Measurements from ENCODE around the gene NODAL. TPM values are rescaled to one million over a fixed set of nuclear protein-coding genes. Genes with fewer than 3 reads are reported as not detected.
A peak's percentile ranks its signal among the peaks of the same experiment; 100 is the strongest.

The NODAL gene
- total RNA-seq, 4 donors from 2014 or later: not detected

DNA sequence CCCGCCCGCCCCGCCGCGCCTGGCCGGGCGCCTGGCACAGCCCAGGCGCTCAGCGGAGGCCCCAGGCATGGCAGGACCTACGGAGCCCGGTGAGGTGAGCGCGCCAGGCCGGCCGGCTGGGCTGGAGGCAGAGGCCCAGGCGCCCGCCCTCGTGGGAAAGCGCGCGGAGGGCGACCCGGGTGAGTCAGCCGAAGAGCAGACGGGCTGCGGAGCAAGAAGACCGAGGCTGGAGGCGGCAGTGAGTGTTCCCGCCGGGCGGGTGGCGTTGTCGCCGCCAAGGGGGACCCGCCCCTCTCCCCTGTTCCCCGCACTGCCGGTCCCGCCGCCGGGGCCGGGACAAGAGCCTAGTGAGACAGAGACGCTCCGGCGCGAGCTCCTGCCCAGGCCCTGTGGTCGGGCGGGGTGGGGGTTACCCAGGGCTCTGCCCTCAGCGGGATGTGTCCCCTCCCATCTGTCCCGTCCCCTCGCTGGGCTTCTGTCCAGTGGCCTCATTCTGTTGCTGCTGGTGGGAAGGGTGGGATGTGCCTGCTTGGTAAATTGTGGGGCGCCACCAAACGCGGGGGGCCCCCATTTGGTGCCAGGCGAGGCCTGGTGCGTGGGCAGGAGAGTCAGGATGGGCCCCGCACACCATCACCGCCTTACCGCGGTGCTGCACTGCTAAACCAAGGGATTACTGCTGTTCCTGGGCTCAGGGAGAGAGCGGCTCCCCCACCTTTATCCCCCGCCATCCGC is 17.0 kb upstream of the NODAL start:
- WGBS, 2 donors: 19 to 26% methylated on average over 13 to 32 of the region's 62 CpGs
- no peaks in the 10 kb centered on the region for H3K27me3 ChIP-seq
- H3K36me3 ChIP-seq: no peaks in the 10 kb centered on the region
- peak overlapping the region in 3 of 4 donors; percentile 13 to 46 (median 34) for H3K4me3 ChIP-seq
- TF ChIP-seq CTCF (IDR thresholded peaks at IDR 0.05) (peak in 1 of 5 experiments; percentile 33), POLR2A (IDR thresholded peaks at IDR 0.05) (no peak), EP300 (IDR thresholded peaks at IDR 0.05) (peak in 1 of 2 donors; percentile 67)
- peak overlapping the region; percentile 1 to 91 (median 73) for H3K27ac ChIP-seq
- H3K4me1 ChIP-seq: peaks cover 0 to 61% (median 22%) of the 10 kb centered on the region in 4 donors
- peak; percentile 31 to 41 for DNase-seq (ENCODE audit: low spot score in 2 of 2)
- no peaks in the 10 kb centered on the region for H3K9me3 ChIP-seq

- Histone ChIP-seq H3K27ac (peak overlapping the region; percentile 1 to 84 (median 68)), H3K27me3 (no peaks in the 10 kb centered on the region), H3K36me3 (no peaks in the 10 kb centered on the region), H3K4me1 (peaks cover 0 to 54% (median 21%) of the 10 kb centered on the region in 4 donors), H3K9me3 (no peaks in the 10 kb centered on the region), H3K4me3 (peak overlapping the region in 3 of 4 donors; percentile 13 to 46 (median 34))
- TF ChIP-seq CTCF (IDR thresholded peaks at IDR 0.05) (no peak), POLR2A (IDR thresholded peaks at IDR 0.05) (no peak), EP300 (IDR thresholded peaks at IDR 0.05) (no peak)
- 60 to 65% methylated on average over 17 of the region's 17 CpGs for WGBS, 2 donors
- no peak for DNase-seq (ENCODE audit: low spot score in 2 of 2)
These were observed 16.4 kb upstream of the NODAL start for GRCh38 chr10:70457759-70458305.

- TF ChIP-seq POLR2A (IDR thresholded peaks at IDR 0.05): no peak
- TF ChIP-seq EP300 (IDR thresholded peaks at IDR 0.05): no peak
- TF ChIP-seq CTCF (IDR thresholded peaks at IDR 0.05): no peak
- Histone ChIP-seq H3K27me3 (no peaks in the 10 kb centered on the region), H3K9me3 (no peaks in the 10 kb centered on the region), H3K27ac (peak overlapping the region in 1 of 4 donors; percentile 84), H3K4me1 (peaks cover 0 to 40% (median 18%) of the 10 kb centered on the region in 4 donors), H3K4me3 (no peak overlapping the region), H3K36me3 (no peaks in the 10 kb centered on the region)
- 74 to 76% methylated on average over 8 of the region's 8 CpGs for WGBS, 2 donors
- no peak for DNase-seq (ENCODE audit: low spot score in 2 of 2)
These were observed 14.7 kb upstream of the NODAL start for GRCh38 chr10:70456164-70456563.

GRCh38 chr10:70455213-70455630 is 13.7 kb upstream of the NODAL start:
- Histone ChIP-seq H3K27me3 (no peaks in the 10 kb centered on the region), H3K4me1 (peaks cover 0 to 43% (median 18%) of the 10 kb centered on the region in 4 donors), H3K9me3 (no peaks in the 10 kb centered on the region), H3K36me3 (no peaks in the 10 kb centered on the region), H3K27ac (no peak overlapping the region), H3K4me3 (no peak overlapping the region)
- DNase-seq (ENCODE audit: low spot score in 2 of 2): no peak
- WGBS, 2 donors: 67 to 74% methylated on average over 3 to 6 of the region's 6 CpGs
- TF ChIP-seq CTCF (IDR thresholded peaks at IDR 0.05): no peak
- TF ChIP-seq POLR2A (IDR thresholded peaks at IDR 0.05): no peak
- TF ChIP-seq EP300 (IDR thresholded peaks at IDR 0.05): no peak

DNA sequence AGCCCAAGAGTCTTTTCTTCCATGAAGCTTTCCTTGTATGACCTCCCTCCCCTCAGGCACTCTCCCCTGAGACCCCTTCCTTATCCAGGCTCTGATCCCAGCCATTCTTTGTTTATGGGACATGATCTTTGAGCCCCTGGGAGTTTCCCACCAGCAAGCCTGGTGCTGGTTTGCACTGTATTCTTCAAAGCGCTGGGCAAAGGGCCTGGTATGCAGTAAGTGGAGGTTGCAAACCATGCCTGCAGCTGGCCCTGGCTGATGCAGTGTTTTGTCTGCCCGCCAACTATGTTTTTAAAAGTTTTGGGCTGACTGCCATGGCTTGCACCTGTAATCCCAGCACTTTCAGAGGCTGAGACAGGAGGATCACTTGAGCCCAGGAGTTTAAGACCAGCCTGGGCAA is 6.8 kb upstream of the NODAL start:
- 75 to 81% methylated on average over 2 of the region's 2 CpGs for WGBS, 2 donors
- no peaks in the 10 kb centered on the region for H3K9me3 ChIP-seq
- peaks cover 0 to 12% (median 0%) of the 10 kb centered on the region in 4 donors for H3K4me1 ChIP-seq

More for the DNA sequence above, 6.8 kb upstream of the NODAL start:
- H3K4me3 ChIP-seq: no peak overlapping the region
- peaks cover 0 to 2% of the 10 kb centered on the region in 2 donors for H3K27me3 ChIP-seq
- TF ChIP-seq CTCF (IDR thresholded peaks at IDR 0.05) (no peak), POLR2A (IDR thresholded peaks at IDR 0.05) (no peak)
- no peak overlapping the region for H3K27ac ChIP-seq
- DNase-seq (ENCODE audit: low spot score in 2 of 2): no peak
- no peaks in the 10 kb centered on the region for H3K36me3 ChIP-seq

All from tibial nerve (tissue), 4 donors.